Neural progenitor cell (in vitro differentiated cells): Measurements from ENCODE around the gene CLIC5.

Source experiments
- EZH2 ChIP-seq: fragments of 200-600 bp; sonication (generic); IDR thresholded peaks from 2 replicates; pipeline ENCODE4 v1.6.1; 2017; ENCODE audit warnings: antibody characterized with exemption, mild to moderate bottlenecking, moderate library complexity
- EZH2phosphoT487 ChIP-seq: fragments of 200-600 bp; sonication (generic); IDR thresholded peaks from 2 replicates; pipeline ENCODE4 v1.6.1; 2017; ENCODE audit warnings: antibody characterized with exemption
- TF ChIP-seq, protein P1 (sequence below): fragments of 200-600 bp; sonication (generic); IDR thresholded peaks from 2 replicates; pipeline ENCODE4 v1.5.1; 2017; ENCODE audit warnings: antibody characterized with exemption, mild to moderate bottlenecking

DNA sequence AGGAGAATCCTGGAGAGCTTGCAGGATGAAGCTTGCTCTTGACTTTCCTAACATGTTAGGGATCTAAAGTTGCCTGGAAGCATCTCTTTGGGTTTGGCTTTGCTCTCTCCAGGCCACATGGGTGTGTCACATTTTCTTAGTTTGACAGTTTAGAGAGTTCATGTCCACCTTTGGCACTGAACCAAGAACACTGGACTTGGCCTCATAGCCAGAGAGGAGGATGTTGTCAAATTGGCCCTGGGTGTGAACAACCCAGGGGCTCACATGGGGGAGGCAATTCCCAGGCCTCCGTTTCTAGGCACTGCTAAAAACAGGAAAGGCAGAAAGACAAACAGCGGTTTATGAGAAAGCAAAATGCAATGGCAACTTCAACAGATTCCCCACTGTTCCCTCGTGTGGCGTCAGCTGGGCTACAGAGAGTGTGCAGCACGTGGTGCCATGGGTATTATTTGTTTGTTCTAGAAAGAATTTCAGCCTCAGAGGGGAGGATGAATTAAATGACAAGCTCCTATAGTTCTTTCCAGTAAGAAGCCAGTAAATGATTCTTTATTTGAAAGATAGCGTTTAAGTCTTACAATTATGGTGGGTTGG is 93.9 kb downstream of the CLIC5 start:
- TF ChIP-seq, protein P1, sequence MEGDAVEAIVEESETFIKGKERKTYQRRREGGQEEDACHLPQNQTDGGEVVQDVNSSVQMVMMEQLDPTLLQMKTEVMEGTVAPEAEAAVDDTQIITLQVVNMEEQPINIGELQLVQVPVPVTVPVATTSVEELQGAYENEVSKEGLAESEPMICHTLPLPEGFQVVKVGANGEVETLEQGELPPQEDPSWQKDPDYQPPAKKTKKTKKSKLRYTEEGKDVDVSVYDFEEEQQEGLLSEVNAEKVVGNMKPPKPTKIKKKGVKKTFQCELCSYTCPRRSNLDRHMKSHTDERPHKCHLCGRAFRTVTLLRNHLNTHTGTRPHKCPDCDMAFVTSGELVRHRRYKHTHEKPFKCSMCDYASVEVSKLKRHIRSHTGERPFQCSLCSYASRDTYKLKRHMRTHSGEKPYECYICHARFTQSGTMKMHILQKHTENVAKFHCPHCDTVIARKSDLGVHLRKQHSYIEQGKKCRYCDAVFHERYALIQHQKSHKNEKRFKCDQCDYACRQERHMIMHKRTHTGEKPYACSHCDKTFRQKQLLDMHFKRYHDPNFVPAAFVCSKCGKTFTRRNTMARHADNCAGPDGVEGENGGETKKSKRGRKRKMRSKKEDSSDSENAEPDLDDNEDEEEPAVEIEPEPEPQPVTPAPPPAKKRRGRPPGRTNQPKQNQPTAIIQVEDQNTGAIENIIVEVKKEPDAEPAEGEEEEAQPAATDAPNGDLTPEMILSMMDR = no peak
- no peak for TF ChIP-seq EZH2phosphoT487
- no peak for TF ChIP-seq EZH2
